NCI-H2081 treated with DMSO at 0.1 percent for 48 hours (cell line): Measurements from ENCODE around the gene M1AP.

Source experiments
- DNase-seq: peaks from one replicate; lab custom pipeline; 2025; lab: John Stamatoyannopoulos, UW

The M1AP gene

DNA sequence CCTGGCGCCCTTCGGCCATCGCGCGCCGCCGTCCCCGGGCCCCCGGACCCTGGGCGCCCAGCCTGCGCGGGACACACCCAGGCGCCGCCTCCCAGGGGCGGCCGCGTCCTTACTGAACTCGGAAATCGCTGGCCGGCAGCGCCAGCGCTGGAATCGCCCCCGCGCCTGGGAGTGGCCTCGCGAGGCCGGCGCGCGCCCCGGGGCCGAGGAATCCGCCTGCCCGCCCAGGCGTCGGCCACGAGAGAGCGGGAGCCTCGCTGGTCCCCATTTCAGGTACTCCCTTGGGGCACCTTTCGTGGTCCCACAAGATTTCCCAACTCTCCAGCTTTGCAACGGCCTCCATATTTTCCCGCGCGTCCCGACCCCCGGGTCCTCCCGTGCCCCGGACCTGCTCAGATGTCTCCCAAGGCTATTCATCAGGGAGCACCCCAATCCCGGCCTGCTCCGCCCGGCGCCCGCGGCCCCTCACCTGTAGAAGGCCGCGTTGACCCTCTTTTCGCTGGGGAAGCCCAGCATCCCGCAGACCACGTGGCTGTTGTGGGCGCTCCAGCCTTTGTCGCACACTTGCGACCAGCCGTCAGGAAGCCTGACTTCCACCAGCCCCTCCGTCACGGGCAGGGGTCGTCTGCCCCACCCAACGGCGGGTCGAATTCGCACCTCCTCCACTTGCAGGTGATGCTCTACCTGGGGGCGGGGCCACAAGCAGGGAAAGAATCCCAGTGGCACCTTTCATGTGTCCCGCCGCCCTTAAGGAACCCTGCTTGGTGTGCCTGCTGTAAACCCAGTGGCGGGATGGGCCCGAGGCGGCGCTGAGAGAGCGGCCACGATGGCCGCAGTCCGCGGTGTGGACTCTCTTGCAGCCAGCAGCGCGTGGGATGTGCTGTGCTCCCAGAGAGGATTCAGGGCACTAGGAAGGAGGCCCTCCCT lies 99.0 kb downstream of the M1AP start:
- no peak for DNase-seq

GRCh38 chr2:74548285-74548899 lies 99.7 kb downstream of the M1AP start:
- no peak for DNase-seq

DNA sequence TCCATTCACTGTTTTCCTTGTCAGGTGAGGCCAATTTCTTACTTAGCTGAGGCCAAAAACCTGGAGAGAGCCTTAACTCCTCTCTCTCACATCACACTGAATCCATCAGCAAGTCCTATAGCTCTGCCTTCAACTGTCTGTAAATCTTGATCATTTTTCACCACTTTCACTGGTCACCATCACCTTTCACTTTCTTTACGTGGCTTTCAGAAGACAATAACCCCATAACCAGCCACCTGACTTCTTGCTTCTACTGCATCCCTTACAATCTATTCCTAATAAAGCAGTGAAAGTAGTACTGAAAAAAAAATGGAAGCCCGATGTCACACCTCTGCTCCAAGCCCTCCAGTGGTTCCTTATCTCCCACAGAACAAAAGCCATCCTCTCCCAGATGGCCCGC lies 102.1 kb downstream of the M1AP start:
- no peak for DNase-seq

- DNase-seq = no peak
These were observed 103.5 kb downstream of the M1AP start for GRCh38 chr2:74544634-74545033.

GRCh38 chr2:74542978-74543377 lies 105.2 kb downstream of the M1AP start:
- DNase-seq = no peak

GRCh38 chr2:74540291-74540690 lies 107.8 kb downstream of the M1AP start:
- no peak for DNase-seq

GRCh38 chr2:74538881-74539339 lies 109.2 kb downstream of the M1AP start:
- DNase-seq = no peak

DNA sequence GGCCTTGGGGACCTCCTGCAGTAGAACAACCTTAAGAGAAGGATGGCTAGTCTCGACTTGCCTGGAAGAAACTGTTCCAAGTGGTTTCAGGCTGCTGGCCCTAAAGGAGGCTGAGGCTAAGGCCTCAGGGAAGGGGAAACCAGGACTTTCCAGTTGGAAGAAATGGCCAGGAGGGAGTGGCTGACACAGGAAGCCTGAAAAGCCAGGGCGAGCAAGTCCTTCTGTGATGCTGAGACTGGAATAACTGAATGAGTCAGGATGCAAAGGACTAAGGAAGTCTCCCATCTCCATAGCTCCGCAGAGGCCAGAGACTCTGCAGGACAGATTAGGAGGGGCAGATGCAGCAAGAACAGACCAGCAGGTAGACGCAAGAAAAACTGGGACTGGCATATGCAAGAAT lies 111.0 kb downstream of the M1AP start:
- DNase-seq = no peak

- no peak for DNase-seq
These were observed 111.8 kb downstream of the M1AP start for GRCh38 chr2:74536166-74536950.

DNA sequence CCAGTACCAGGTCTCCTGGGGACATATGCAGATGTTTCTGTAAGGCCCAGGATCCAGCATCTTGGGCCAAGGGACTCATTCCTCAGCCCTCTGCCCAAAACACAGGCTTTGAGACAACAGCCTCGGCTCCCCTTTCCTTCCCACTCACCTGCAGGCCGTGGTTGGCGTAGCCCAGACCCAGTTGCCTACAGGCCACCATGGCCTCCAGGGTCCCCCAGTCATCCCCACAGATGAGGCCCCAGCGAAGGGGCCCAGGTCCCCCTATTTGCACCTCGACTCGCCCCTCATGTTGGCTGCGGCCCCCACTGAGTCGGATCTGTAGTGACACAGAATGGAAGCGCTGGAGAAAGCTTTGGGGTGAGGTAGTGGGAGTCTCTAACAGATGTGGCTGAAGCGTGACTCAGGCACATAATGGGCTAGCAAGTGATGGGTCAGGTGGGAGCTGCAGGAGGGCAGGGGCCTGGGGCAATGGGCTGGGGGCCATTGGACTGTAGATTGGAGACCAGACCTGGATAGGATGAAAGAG lies 112.6 kb downstream of the M1AP start:
- no peak for DNase-seq

DNA sequence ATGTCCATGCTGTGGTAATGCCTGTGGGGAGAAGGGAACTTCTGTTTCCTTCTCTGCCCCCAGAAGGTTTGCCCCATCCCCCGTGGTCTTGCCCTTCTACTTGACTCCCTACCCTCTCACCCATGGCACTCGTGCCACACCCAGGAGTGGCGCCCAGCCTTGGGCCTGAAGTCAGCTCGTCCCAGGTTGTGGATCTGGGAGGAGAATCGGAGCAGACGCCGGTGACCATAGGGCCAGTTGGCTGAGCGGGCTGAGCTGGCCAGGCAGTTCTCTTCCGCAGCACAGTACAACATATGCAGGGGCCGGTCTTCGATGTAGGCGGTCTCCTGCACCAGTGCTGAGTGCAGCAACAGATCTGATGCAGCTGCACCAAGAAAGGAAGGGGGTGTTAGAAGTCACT lies 113.7 kb downstream of the M1AP start:
- DNase-seq = no peak

GRCh38 chr2:74533464-74533863 lies 114.7 kb downstream of the M1AP start:
- no peak for DNase-seq

DNA sequence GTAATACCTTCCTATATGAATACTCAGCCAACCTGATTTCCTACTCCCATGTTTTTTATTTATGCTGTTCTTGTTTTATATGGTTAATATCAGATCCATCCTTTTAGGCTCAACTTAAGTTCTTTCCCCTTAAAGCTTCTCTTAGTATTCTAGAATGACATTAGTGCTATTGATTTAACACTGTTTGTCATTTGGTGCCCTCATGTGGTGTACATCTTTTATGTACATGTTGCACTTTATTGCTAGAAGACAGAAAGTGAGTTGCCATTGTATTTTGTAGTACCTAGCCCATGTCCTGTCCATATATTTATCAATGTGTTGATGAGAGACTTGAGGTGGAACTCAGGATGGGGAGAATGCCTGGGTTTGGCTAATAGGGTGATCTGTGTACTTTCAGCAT lies 115.9 kb downstream of the M1AP start:
- DNase-seq = no peak

DNA sequence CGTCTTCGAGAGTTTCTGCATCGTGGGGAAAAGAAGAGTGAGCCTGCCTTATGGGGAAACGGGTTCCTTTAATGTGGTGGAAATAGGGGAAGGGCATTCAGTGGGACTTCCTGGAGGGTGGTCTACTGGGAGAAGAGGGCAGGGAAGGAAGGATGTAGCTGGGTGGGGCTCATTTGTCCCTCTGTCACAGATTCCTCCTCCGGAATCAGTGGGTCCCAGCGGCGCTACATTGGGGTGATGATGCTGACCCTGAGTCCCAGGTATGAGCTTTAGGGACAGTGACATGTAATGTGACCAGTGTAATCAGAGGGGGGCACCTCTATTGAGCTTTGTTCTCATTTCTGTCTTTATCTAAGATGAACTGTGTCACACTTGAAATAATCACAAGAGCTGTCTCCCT lies 116.5 kb downstream of the M1AP start:
- DNase-seq = no peak

DNA sequence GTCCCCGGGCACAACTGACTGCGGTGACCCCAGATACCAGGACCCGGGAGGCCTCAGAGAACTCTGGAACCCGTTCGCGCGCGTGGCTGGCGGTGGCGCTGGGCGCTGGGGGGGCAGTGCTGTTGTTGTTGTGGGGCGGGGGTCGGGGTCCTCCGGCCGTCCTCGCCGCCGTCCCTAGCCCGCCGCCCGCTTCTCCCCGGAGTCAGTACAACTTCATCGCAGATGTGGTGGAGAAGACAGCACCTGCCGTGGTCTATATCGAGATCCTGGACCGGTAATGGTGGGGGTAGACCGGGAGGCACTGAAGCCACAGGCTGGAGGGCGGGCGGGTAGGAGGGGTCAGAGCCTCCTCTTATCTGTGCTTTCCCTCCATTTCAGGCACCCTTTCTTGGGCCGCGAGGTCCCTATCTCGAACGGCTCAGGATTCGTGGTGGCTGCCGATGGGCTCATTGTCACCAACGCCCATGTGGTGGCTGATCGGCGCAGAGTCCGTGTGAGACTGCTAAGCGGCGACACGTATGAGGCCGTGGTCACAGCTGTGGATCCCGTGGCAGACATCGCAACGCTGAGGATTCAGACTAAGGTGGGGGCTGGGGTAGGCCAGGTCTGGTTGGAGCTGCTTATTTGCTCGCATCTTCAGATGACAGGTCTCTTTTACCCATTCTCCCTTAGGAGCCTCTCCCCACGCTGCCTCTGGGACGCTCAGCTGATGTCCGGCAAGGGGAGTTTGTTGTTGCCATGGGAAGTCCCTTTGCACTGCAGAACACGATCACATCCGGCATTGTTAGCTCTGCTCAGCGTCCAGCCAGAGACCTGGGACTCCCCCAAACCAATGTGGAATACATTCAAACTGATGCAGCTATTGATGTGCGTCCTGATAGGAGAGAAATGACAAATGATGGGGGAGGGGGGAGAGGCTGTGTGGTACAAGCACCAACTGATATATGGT lies 117.6 kb downstream of the M1AP start:
- DNase-seq = no peak

- DNase-seq = peak; percentile 94
These were observed 118.5 kb downstream of the M1AP start, which contains the start of the genes AUP1 and HTRA2 for GRCh38 chr2:74529357-74530238. Gene AUP1, minus strand, starts transcription at chr2:74529706. Its CDS starts 77 bp downstream, at chr2:74529629. Gene HTRA2, plus strand, starts transcription at chr2:74529933. Its CDS starts 74 bp downstream, at chr2:74530007.

GRCh38 chr2:74528600-74529356 lies 119.4 kb downstream of the M1AP start:
- DNase-seq = no peak

- no peak for DNase-seq
These were observed 120.4 kb downstream of the M1AP start for GRCh38 chr2:74527741-74528140.

DNA sequence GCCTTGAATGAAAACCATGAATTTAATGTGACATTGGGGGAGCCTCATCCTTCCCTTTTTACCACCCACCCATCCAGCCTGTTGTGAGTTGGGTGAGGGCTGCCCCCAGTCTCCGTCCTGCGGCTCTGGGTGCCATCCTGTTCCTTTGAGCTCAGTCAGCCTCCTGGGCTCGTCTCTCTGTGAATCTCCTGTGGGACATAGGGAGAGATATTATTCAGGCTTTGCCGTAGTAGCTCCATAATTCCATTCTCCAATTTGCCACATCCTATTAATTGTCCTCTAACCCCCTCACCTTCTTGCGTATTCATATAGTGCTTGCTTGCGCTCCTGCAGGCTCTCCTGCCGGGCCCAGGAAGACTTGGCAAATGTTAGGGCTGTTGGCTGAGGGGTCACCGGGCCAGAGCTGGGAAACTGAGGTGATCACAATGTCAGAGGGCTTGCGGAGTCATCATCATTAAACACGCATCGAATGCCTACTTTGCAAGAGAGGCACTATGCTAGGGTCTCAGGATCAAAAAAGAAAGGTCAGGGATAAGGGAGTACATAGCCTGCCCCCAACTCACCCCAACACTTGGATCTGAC lies 121.4 kb downstream of the M1AP start:
- DNase-seq = no peak
